Superior temporal gyrus (tissue), 1 donor: Measurements from ENCODE around the gene SLC39A10.

ENCODE experiments used
- DNase-seq: peaks from one replicate; pipeline ENCODE4 v3.0.0-alpha.2; 2016; ENCODE audit errors: extremely low spot score

Gene SLC39A10

GRCh38 chr2:195727106-195727505 lies 70.1 kb downstream of the SLC39A10 start:
- no peak for DNase-seq

GRCh38 chr2:195730912-195731311 lies 73.9 kb downstream of the SLC39A10 start:
- no peak for DNase-seq

DNA sequence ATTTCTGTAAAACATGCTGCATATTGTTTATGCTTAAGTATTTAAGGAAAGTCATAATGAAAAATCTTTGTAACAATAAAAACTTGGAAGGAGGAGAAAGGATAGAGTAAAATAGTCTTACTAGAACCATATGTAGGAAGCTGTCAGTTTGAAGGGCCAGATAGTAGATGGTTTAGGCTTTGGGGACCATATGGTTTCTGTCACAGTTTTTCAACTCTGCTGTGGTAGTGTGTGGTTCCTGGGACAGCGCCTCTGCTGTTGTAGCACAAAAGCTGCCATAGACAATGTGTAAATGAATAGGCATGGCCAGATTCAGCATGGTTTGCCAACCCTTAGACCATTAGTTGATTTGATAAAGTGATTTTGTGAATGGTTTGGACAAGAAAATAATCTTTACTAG lies 75.5 kb downstream of the SLC39A10 start:
- no peak for DNase-seq

DNA sequence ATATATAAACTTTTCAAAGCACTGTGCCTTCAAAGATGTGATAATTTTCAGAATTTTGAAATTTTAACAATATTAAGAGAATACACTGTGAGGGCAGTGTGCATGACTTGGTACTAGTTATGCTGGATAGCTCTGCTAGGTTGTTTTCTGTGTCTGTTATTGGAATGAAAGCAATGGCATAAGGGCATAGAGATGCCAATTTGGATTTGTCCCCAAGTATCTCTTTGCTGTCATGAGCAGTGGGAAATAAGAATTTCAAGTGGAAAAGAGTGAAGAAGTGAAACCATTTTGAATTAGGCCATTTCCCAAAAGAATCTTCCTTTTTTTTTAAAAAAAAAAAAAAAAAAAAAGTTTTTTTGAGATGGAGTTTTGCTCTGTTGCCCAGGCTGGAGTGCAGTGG lies 76.8 kb downstream of the SLC39A10 start:
- no peak for DNase-seq

- no peak for DNase-seq
Observed at GRCh38 chr2:195734395-195734794, 77.4 kb downstream of the SLC39A10 start.

DNA sequence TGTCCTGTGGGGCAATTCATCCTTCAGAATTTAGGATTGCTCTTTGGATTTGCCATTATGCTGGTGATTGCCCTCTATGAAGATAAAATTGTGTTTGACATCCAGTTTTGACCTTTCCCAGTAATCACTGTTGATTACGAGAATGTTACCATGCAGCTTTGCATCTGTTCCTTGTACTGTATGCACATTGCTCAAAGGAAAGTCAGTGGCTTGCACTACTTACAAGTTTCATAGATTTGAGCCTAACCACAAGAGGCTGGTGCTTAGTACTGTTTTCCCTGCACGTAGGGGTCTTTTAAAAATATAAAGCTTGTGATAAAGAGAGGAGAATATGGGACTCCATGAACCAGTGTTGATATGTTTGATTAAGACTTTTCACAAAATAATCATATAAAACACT lies 77.9 kb downstream of the SLC39A10 start:
- DNase-seq = no peak

GRCh38 chr2:195735347-195735746 lies 78.3 kb downstream of the SLC39A10 start:
- DNase-seq = no peak

GRCh38 chr2:195737511-195738325 lies 80.7 kb downstream of the SLC39A10 start:
- no peak for DNase-seq

DNA sequence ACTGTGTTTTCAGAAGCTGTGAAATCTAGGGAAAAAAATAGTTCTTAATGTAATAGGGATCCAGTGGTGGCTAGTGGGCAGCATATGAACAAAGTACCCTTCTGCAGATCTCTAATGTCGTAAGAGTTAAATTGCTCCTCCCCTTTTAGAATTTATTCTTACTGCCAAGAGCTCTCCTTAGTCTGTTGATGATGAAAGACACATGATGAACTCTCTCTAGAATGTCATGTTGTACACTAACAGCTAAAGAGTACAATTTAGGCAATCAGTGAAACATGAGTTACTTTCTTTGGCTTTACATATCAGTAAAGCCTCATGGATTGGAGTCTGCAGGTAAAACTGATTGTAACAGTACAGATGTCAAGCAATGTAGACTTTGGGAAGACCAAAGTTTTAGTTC lies 84.2 kb downstream of the SLC39A10 start:
- DNase-seq = no peak

DNA sequence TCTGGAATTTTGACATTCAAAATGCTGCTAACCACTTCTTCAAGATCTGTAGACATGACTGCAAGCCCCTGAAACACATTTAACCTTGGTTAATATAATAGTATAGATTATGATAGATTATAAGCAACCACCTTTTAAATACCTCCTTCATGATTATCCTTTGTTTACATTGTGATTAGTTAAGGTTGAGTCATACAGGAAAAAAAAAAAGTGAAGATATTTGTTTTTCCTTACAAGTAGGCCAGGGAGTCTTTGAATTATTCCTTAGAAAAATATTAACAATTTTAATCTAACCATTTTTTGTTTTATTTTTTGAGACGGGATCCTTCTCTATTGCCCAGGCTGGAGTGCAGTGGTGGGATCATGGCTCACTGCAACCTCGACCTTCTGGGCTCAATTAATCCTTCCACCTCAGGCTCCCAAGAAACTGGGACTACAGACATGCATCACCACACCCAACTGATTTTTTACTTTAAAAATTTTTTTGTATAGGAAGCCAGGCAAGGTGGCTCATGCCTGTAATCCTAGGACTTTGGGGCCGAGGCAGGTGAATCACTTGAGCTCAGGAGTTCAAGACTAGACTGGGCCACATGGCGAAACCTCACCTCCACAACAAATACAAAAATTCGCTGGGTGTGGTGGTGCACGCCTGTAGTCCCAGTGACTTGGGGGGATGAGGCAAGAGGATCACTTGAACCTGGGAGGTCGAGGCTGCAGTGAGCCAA lies 99.4 kb downstream of the SLC39A10 start:
- DNase-seq = no peak

- no peak for DNase-seq
Observed at GRCh38 chr2:195758846-195759245, 101.8 kb downstream of the SLC39A10 start.

- no peak for DNase-seq
Observed at GRCh38 chr2:195759877-195760276, 102.9 kb downstream of the SLC39A10 start.

DNA sequence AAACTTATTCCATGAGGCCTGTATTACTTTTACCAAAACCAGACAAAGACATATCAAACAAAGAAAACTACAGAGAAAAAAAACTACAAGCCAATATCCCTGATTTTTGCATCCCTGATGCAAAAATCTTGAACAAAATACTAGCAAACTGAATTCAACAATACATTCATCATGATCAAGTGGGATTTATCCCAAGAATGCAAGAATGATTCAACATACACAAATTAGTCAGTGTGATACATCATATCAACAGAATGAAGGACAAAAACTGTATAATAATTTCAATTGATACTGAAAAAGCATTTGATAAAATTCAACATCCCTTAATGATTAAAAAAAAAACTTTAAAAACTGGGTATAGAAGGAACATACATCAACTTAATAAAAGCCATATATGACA lies 106.8 kb downstream of the SLC39A10 start:
- no peak for DNase-seq

- no peak for DNase-seq
Observed at GRCh38 chr2:195766691-195767090, 109.7 kb downstream of the SLC39A10 start.

GRCh38 chr2:195768431-195768830 lies 111.4 kb downstream of the SLC39A10 start:
- no peak for DNase-seq

GRCh38 chr2:195769975-195770374 lies 112.9 kb downstream of the SLC39A10 start:
- DNase-seq = no peak

DNA sequence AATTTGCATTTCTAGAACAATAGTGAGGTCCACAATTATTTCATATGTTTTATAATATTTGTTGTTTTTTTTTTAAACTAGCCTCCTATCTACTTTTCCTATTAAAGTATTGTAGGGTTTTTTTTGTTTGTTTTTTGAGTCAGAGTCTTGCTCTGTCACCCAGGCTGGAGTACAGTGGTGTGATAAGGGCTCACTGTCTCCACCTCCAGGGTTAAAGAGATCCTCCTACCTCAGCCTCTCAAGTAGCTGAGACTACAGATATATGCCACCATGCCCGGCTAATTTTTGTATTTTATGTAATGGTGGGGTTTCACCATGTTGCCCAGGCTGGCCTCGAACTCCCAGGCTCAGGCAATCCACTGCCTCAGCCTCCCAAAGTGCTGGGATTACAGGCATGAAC lies 122.5 kb downstream of the SLC39A10 start:
- no peak for DNase-seq

- DNase-seq = no peak
Observed at GRCh38 chr2:195782156-195782555, 125.1 kb downstream of the SLC39A10 start.
